ENCODE measurements around the gene PROX1.

Gene PROX1

DNA sequence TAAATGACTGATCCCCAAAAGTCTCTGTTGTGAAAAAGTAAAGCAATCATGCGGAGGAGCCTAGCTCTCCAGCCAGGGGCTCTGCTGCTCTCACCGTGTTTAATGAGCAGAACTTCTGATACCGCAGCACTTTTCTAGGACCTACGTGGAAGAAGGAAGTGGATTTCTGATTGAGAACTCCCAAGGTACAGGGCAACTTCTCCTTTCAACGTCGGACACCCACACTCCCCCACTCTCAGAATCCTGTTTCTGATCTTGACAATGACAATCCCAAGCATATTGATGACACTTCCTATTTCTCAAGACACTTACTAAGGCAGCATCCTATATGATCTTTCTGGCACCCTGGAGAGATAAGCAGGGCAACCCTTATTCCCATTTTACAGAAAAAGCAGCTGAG lies 78.4 kb downstream of the PROX1 start:
- H3K9ac ChIP-seq (ENCODE audit: insufficient read length, low read depth) = no peak overlapping the region
- TF ChIP-seq ZNF274 (IDR thresholded peaks at IDR 0.05; ENCODE audit: low read depth, low read length) (no peak), SUZ12 (IDR thresholded peaks at IDR 0.05; ENCODE audit: extremely low read depth, insufficient read depth, insufficient read length) (no peak), YY1 (IDR thresholded peaks at IDR 0.05; ENCODE audit: insufficient read depth, insufficient read length) (no peak)
- H3K27me3 ChIP-seq (ENCODE audit: insufficient read depth, insufficient read length) = no peaks in the 10 kb centered on the region
- no peaks in the 10 kb centered on the region for H3K9me3 ChIP-seq (ENCODE audit: insufficient read depth, low read length)
- no peak overlapping the region for H3K4me3 ChIP-seq (ENCODE audit: insufficient read length, low read depth)
- no peak for DNase-seq (ENCODE audit: low read depth, low spot score)
- H3K4me1 ChIP-seq (ENCODE audit: insufficient read depth, insufficient read length) = no peaks in the 10 kb centered on the region
- H3K36me3 ChIP-seq (ENCODE audit: insufficient read depth, insufficient read length, low read length) = no peaks in the 10 kb centered on the region

DNA sequence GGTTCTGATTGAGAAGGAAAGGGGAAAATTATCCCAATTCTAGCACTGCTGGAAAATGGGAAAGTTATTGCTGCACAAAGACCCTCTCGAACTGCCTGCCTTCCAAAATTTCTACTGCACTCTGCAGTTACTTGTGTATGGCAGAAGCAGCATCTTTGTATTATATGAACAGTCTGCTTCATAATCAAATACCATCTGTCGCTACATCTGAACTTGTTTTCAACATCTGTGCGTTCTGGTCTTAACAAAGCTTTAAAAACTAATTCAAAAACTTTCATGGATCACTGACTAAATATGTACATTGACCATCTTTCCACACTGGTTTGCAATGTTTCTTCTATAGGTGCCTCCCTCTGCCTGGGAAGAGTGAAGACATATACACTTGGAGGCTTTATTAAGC lies 79.2 kb downstream of the PROX1 start:
- H3K4me3 ChIP-seq (ENCODE audit: insufficient read length, low read depth) = no peak overlapping the region
- H3K27me3 ChIP-seq (ENCODE audit: insufficient read depth, insufficient read length) = no peaks in the 10 kb centered on the region
- no peaks in the 10 kb centered on the region for H3K36me3 ChIP-seq (ENCODE audit: insufficient read depth, insufficient read length, low read length)
- no peaks in the 10 kb centered on the region for H3K9me3 ChIP-seq (ENCODE audit: insufficient read depth, low read length)
- no peak for DNase-seq (ENCODE audit: low read depth, low spot score)
- no peak overlapping the region for H3K9ac ChIP-seq (ENCODE audit: insufficient read length, low read depth)
- H3K4me1 ChIP-seq (ENCODE audit: insufficient read depth, insufficient read length) = no peaks in the 10 kb centered on the region
- no peak for TF ChIP-seq SUZ12 (IDR thresholded peaks at IDR 0.05; ENCODE audit: extremely low read depth, insufficient read depth, insufficient read length)
- no peak for TF ChIP-seq YY1 (IDR thresholded peaks at IDR 0.05; ENCODE audit: insufficient read depth, insufficient read length)
- no peak for TF ChIP-seq ZNF274 (IDR thresholded peaks at IDR 0.05; ENCODE audit: low read depth, low read length)

DNA sequence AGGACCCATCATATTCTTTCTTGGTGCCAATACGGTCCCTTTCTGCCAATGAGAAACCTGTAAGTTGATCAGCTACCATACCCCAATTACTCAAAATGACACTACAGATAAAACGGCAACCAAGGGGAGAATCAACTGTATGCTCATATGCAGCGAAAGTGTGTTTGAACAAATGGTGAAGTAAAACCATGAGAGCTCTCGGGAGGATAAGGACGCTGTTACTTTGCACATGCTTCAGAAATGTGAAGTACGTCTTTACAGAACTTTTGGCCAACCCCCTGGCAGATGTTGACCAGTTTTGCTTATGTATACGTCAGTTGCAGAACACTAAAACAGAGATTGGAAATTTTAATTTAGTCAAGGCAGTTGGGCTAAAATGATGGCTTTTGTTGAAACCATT lies 79.6 kb downstream of the PROX1 start:
- Histone ChIP-seq H3K27me3 (ENCODE audit: insufficient read depth, insufficient read length) (no peaks in the 10 kb centered on the region), H3K4me1 (ENCODE audit: insufficient read depth, insufficient read length) (no peaks in the 10 kb centered on the region), H3K9ac (ENCODE audit: insufficient read length, low read depth) (no peak overlapping the region), H3K36me3 (ENCODE audit: insufficient read depth, insufficient read length, low read length) (no peaks in the 10 kb centered on the region), H3K9me3 (ENCODE audit: insufficient read depth, low read length) (no peaks in the 10 kb centered on the region), H3K4me3 (ENCODE audit: insufficient read length, low read depth) (no peak overlapping the region)
- no peak for DNase-seq (ENCODE audit: low read depth, low spot score)
- TF ChIP-seq SUZ12 (IDR thresholded peaks at IDR 0.05; ENCODE audit: extremely low read depth, insufficient read depth, insufficient read length) (no peak), ZNF274 (IDR thresholded peaks at IDR 0.05; ENCODE audit: low read depth, low read length) (no peak), YY1 (IDR thresholded peaks at IDR 0.05; ENCODE audit: insufficient read depth, insufficient read length) (no peak)

DNA sequence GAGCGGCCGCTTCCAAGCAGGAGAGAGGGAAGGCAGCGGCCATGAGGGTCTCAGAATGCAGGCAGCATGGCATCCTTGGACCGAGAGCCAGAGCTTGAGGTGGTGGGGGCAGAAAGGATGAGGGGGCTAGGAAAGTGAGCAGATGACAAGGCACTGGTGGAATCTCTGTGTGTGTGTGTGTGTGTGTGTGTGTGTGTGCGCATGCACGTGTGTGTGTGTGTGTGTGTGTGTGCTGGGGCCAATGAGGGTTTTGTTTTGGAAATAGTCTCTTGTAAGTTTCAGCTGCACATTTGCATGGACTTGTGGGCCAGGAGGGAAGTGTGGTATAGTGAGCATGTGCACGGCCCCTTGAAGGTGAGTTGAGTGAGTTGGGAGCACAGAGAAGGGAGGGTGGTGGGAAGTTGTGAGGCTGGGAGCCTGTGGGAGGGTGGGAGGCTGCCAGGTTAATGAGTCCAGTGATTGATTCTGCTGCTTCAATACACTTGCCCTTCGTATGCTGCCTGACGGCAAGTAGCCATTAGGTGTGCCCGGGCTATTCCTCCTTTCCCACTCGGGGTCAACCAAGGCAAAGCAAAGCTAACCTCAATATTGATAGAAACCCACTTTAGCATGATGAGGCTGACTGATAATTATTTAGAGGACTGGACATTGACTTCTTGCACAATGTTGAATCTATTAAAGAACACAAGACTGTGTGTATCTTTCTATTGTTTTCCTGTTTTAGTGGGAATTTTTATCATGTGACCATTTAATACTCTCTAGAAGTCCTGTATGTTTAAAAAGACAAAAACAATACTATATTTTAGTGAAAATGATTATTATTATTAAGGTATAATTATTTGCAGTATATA lies 80.3 kb downstream of the PROX1 start:
- no peaks in the 10 kb centered on the region for H3K27me3 ChIP-seq (ENCODE audit: insufficient read depth, insufficient read length)
- no peaks in the 10 kb centered on the region for H3K9me3 ChIP-seq (ENCODE audit: insufficient read depth, low read length)
- H3K9ac ChIP-seq (ENCODE audit: insufficient read length, low read depth) = no peak overlapping the region
- no peaks in the 10 kb centered on the region for H3K4me1 ChIP-seq (ENCODE audit: insufficient read depth, insufficient read length)
- no peak for DNase-seq (ENCODE audit: low read depth, low spot score)
- H3K36me3 ChIP-seq (ENCODE audit: insufficient read depth, insufficient read length, low read length) = no peaks in the 10 kb centered on the region
- TF ChIP-seq ZNF274 (IDR thresholded peaks at IDR 0.05; ENCODE audit: low read depth, low read length) (no peak), SUZ12 (IDR thresholded peaks at IDR 0.05; ENCODE audit: extremely low read depth, insufficient read depth, insufficient read length) (no peak), YY1 (IDR thresholded peaks at IDR 0.05; ENCODE audit: insufficient read depth, insufficient read length) (no peak)
- H3K4me3 ChIP-seq (ENCODE audit: insufficient read length, low read depth) = no peak overlapping the region

DNA sequence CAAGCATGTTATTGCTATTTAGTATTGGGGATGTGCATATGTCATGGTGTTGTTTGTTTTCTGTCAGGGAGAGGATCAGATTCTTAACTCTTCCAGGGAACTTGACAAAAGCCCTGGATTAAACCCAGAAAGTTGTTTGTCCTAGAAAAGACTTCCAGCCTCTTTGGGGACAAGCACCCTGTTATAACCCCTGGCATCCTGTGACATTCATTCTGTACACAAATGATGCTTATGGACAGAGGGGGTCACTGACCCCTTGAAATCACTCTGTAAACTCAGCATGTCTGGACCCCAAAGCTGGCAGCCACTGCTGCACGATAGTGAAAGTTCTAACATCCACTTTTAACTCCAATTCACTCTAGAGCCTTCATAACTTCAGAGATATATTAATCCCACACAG lies 81.2 kb downstream of the PROX1 start:
- TF ChIP-seq SUZ12 (IDR thresholded peaks at IDR 0.05; ENCODE audit: extremely low read depth, insufficient read depth, insufficient read length) = no peak
- no peak for TF ChIP-seq YY1 (IDR thresholded peaks at IDR 0.05; ENCODE audit: insufficient read depth, insufficient read length)
- no peak for TF ChIP-seq ZNF274 (IDR thresholded peaks at IDR 0.05; ENCODE audit: low read depth, low read length)
- DNase-seq (ENCODE audit: low read depth, low spot score) = no peak
- H3K27me3 ChIP-seq (ENCODE audit: insufficient read depth, insufficient read length) = no peaks in the 10 kb centered on the region

DNA sequence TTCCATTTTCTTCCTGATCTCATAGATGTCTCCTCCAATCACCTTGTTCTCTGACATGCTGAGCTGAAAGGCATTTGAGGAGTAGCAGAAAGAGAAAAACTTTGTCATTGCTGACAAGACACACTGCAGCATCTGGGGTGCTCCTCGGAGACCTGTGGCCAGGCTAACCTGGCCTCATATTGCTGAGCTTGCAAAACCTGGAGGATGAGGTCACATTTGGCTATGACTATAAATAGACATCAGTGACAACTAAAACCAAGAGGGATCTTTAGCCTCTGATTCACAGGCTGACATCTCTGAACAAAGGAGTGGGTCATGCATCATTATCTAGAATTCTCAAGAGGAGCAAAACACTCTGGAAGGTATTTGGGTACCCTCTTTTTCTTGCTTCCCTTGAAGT lies 83.7 kb downstream of the PROX1 start:
- TF ChIP-seq ZNF274 (IDR thresholded peaks at IDR 0.05; ENCODE audit: low read depth, low read length) (no peak), YY1 (IDR thresholded peaks at IDR 0.05; ENCODE audit: insufficient read depth, insufficient read length) (no peak), SUZ12 (IDR thresholded peaks at IDR 0.05; ENCODE audit: extremely low read depth, insufficient read depth, insufficient read length) (no peak)
- DNase-seq (ENCODE audit: low read depth, low spot score) = no peak
- Histone ChIP-seq H3K4me1 (ENCODE audit: insufficient read depth, insufficient read length) (no peaks in the 10 kb centered on the region), H3K36me3 (ENCODE audit: insufficient read depth, insufficient read length, low read length) (no peaks in the 10 kb centered on the region), H3K27me3 (ENCODE audit: insufficient read depth, insufficient read length) (no peaks in the 10 kb centered on the region), H3K9me3 (ENCODE audit: insufficient read depth, low read length) (no peaks in the 10 kb centered on the region), H3K9ac (ENCODE audit: insufficient read length, low read depth) (no peak overlapping the region), H3K4me3 (ENCODE audit: insufficient read length, low read depth) (no peak overlapping the region)

More for the DNA sequence above, 81.2 kb downstream of the PROX1 start:
- no peaks in the 10 kb centered on the region for H3K9me3 ChIP-seq (ENCODE audit: insufficient read depth, low read length)
- H3K4me3 ChIP-seq (ENCODE audit: insufficient read length, low read depth) = no peak overlapping the region
- H3K4me1 ChIP-seq (ENCODE audit: insufficient read depth, insufficient read length) = no peaks in the 10 kb centered on the region
- H3K36me3 ChIP-seq (ENCODE audit: insufficient read depth, insufficient read length, low read length) = no peaks in the 10 kb centered on the region
- no peak overlapping the region for H3K9ac ChIP-seq (ENCODE audit: insufficient read length, low read depth)

DNA sequence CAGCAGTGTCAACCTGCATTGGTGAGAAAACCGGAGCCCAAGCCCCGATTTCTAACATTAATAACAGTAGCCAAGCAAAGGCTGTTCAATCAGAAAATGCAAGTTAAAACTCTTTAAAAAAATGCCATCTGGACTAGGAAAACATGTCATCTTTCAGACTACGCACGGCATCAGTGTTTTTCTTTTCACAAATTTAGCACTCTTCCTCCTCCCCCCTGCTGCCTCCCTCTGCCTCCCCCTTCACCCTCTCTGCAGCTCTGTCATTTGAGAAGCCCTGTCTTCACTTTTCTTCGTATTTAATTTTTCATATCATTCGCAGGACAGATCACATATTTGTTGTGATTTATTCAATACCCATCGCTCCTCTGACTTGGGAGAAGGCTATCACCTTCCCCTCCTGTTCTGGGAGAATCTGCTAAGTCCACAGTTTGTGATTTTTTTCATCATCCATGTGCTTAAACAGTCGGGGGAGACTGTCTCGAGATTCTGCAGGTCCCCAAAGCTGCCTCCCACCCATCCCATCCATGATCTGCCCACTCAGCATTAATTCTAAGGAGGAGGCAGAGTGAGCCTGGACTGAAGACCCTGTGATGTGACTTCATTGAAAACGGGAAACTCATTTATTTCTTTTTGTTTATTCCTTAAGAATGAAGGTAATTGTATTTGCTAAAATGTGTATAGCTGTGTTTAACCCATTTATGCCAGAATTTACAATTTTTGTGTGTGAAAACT lies 84.8 kb downstream of the PROX1 start:
- DNase-seq (ENCODE audit: low read depth, low spot score) = no peak
- peaks cover 2% of the 10 kb centered on the region for H3K4me1 ChIP-seq (ENCODE audit: insufficient read depth, insufficient read length)
- no peaks in the 10 kb centered on the region for H3K27me3 ChIP-seq (ENCODE audit: insufficient read depth, insufficient read length)
- no peak for TF ChIP-seq SUZ12 (IDR thresholded peaks at IDR 0.05; ENCODE audit: extremely low read depth, insufficient read depth, insufficient read length)
- no peaks in the 10 kb centered on the region for H3K36me3 ChIP-seq (ENCODE audit: insufficient read depth, insufficient read length, low read length)
- no peak overlapping the region for H3K4me3 ChIP-seq (ENCODE audit: insufficient read length, low read depth)
- no peak overlapping the region for H3K9ac ChIP-seq (ENCODE audit: insufficient read length, low read depth)
- H3K9me3 ChIP-seq (ENCODE audit: insufficient read depth, low read length) = no peaks in the 10 kb centered on the region
